Measurements from ENCODE around the gene ACP2. TPM values are rescaled to one million over a fixed set of nuclear protein-coding genes. Genes with fewer than 3 reads are reported as not detected.

Gene ACP2
- total RNA-seq, 1 donor from 2014 or later: 63.3 TPM

DNA sequence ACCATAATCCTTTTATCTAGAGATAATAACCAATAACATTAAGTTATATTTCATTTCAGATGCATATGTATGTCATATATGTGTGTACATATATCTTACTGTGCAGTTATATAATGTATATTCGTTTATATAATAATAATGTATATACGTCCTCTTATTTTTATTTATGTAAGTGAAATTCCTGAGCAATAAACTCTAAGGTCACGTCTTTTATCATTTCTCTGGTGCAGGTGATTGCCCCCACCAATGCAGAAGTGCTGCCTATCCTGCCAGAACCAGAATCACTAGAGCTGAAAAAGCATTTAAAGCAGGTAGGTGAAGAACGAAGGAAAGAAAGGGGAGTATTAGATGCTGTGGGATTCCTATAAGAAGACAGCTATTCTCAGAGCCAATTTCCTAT lies 30.2 kb upstream of the ACP2 start:
- H3K4me3 ChIP-seq: no peak overlapping the region
- intact Hi-C loops (cut with DNase I): no loop called here
- no peak overlapping the region for H3K27ac ChIP-seq
- H3K9me3 ChIP-seq: no peaks in the 10 kb centered on the region
- peaks cover 77 to 96% of the 10 kb centered on the region in 2 donors for H3K36me3 ChIP-seq
- H3K27me3 ChIP-seq: no peaks in the 10 kb centered on the region
- no peak for DNase-seq (ENCODE audit: low spot score in 2 of 2)
- H3K4me1 ChIP-seq: no peaks in the 10 kb centered on the region
- TF ChIP-seq, protein P1, sequence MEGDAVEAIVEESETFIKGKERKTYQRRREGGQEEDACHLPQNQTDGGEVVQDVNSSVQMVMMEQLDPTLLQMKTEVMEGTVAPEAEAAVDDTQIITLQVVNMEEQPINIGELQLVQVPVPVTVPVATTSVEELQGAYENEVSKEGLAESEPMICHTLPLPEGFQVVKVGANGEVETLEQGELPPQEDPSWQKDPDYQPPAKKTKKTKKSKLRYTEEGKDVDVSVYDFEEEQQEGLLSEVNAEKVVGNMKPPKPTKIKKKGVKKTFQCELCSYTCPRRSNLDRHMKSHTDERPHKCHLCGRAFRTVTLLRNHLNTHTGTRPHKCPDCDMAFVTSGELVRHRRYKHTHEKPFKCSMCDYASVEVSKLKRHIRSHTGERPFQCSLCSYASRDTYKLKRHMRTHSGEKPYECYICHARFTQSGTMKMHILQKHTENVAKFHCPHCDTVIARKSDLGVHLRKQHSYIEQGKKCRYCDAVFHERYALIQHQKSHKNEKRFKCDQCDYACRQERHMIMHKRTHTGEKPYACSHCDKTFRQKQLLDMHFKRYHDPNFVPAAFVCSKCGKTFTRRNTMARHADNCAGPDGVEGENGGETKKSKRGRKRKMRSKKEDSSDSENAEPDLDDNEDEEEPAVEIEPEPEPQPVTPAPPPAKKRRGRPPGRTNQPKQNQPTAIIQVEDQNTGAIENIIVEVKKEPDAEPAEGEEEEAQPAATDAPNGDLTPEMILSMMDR (IDR thresholded peaks at IDR 0.05): no peak

DNA sequence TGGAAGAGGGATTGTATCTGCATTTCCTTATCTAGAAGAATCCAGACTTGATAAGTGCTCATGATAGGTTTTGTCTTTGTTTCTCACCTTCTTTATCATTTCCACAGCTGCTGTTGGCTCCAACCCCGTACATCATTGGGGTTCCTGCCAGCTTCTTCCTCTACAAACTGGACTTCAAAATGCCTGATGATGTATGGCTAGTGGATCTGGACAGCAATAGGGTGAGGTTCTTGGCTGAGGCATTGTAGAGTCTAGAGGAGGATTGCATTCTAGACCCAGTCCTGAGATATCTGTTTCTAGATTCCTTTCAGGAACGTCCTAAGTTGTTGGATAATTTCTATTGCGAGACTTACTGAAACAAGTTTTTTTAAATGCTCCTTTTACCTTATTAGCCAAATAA lies 29.4 kb upstream of the ACP2 start:
- no peaks in the 10 kb centered on the region for H3K4me1 ChIP-seq
- TF ChIP-seq, protein P1 (IDR thresholded peaks at IDR 0.05): no peak
- intact Hi-C loops (cut with DNase I): no loop called here
- peaks cover 70 to 89% of the 10 kb centered on the region in 2 donors for H3K36me3 ChIP-seq
- H3K4me3 ChIP-seq: no peak overlapping the region
- no peaks in the 10 kb centered on the region for H3K27me3 ChIP-seq
- no peak overlapping the region for H3K27ac ChIP-seq
- DNase-seq (ENCODE audit: low spot score in 2 of 2): no peak
- H3K9me3 ChIP-seq: no peaks in the 10 kb centered on the region

DNA sequence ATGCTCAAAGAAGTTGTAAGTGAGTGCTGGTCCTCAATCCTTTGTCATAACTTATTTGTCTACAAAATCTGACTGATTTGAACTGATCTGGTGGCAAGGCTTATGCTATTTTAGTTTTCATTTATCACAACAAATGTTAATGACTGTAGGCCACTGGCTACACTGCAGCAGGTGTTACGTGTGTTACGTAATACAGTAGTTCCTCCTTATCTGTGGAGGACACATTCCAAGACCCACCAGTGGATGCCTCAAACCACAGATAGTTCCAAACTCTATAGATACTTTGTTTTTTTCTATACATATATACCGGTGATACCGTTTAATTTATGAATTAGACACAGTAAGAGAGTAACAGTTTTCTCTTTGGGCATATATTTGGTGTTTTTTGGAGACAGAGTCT lies 28.3 kb upstream of the ACP2 start:
- H3K27ac ChIP-seq: no peak overlapping the region
- H3K9me3 ChIP-seq: no peaks in the 10 kb centered on the region
- no peaks in the 10 kb centered on the region for H3K4me1 ChIP-seq
- peaks cover 60 to 78% of the 10 kb centered on the region in 2 donors for H3K36me3 ChIP-seq
- no peaks in the 10 kb centered on the region for H3K27me3 ChIP-seq
- intact Hi-C loops (cut with DNase I): no loop called here
- no peak for DNase-seq (ENCODE audit: low spot score in 2 of 2)
- TF ChIP-seq, protein P1 (IDR thresholded peaks at IDR 0.05): no peak
- H3K4me3 ChIP-seq: no peak overlapping the region

DNA sequence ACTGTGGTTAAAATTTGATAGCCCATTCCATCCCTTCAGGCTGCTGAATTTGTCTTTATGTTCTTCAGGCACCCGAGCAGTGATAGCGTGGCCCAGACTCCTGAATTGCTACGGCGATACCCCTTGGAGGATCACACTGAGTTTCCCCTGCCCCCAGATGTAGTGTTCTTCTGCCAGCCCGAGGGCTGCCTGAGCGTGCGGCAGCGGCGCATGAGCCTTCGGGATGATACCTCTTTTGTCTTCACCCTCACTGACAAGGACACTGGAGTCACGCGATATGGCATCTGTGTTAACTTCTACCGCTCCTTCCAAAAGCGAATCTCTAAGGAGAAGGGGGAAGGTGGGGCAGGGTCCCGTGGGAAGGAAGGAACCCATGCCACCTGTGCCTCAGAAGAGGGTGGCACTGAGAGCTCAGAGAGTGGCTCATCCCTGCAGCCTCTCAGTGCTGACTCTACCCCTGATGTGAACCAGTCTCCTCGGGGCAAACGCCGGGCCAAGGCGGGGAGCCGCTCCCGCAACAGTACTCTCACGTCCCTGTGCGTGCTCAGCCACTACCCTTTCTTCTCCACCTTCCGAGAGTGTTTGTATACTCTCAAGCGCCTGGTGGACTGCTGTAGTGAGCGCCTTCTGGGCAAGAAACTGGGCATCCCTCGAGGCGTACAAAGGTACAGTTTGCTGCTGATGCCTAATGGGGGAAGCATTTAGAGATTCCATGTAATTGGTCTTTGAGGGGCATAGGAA lies 26.1 kb upstream of the ACP2 start:
- H3K27ac ChIP-seq: no peak overlapping the region
- TF ChIP-seq, protein P1 (IDR thresholded peaks at IDR 0.05): no peak
- H3K27me3 ChIP-seq: no peaks in the 10 kb centered on the region
- no peaks in the 10 kb centered on the region for H3K9me3 ChIP-seq
- peaks cover 39 to 55% of the 10 kb centered on the region in 2 donors for H3K36me3 ChIP-seq
- DNase-seq (ENCODE audit: low spot score in 2 of 2): no peak
- H3K4me3 ChIP-seq: no peak overlapping the region
- intact Hi-C loops (cut with DNase I): no loop called here
- H3K4me1 ChIP-seq: peaks cover 4 to 12% of the 10 kb centered on the region in 2 donors

DNA sequence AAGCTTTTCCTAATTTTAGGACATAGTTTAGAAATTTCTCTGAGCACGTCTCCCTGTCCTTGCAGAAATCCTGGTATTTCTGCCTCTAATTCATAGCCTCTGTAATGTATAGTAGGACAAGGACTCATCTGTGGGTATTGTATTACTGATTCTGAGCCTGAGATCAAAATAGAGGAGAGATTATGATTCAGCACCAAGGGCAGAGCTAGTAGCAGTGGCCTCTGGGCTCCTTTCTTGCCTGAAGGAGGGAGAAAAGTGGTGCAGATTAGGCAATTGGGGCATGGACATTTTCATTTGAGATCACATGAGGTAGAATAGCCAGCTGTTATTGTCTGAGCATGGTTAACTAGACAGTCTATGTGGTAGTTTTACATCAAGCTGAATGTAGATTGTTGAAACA lies 24.1 kb upstream of the ACP2 start:
- no peak overlapping the region for H3K4me3 ChIP-seq
- no peak for DNase-seq (ENCODE audit: low spot score in 2 of 2)
- peaks cover 10 to 19% of the 10 kb centered on the region in 2 donors for H3K4me1 ChIP-seq
- no peak overlapping the region for H3K27ac ChIP-seq
- H3K36me3 ChIP-seq: peaks cover 24 to 36% of the 10 kb centered on the region in 2 donors
- TF ChIP-seq, protein P1 (IDR thresholded peaks at IDR 0.05): no peak
- H3K9me3 ChIP-seq: no peaks in the 10 kb centered on the region
- H3K27me3 ChIP-seq: no peaks in the 10 kb centered on the region
- intact Hi-C loops (cut with DNase I): no loop called here

Measured in ascending aorta (tissue), 2 donors.